HS-5 (cell line): ENCODE measurements around the gene SIRPD.

Experiments used
- DNase-seq: peaks from one replicate; pipeline ENCODE4 v3.0.0-alpha.2; 2012; ENCODE audit warnings: low read depth

The SIRPD gene

GRCh38 chr20:1494436-1494835, 63.1 kb downstream of the SIRPD start:
- DNase-seq: no peak

- DNase-seq: no peak
Observed at GRCh38 chr20:1493536-1493935, 64.0 kb downstream of the SIRPD start.

GRCh38 chr20:1491860-1492642, 65.5 kb downstream of the SIRPD start:
- DNase-seq: no peak

GRCh38 chr20:1491281-1491840, 66.1 kb downstream of the SIRPD start, which contains the start of gene SIRPB2:
Gene SIRPB2 (minus strand): TSS chr20:1491420. CDS start chr20:1491359, 61 bp downstream.
- no peak for DNase-seq

DNA sequence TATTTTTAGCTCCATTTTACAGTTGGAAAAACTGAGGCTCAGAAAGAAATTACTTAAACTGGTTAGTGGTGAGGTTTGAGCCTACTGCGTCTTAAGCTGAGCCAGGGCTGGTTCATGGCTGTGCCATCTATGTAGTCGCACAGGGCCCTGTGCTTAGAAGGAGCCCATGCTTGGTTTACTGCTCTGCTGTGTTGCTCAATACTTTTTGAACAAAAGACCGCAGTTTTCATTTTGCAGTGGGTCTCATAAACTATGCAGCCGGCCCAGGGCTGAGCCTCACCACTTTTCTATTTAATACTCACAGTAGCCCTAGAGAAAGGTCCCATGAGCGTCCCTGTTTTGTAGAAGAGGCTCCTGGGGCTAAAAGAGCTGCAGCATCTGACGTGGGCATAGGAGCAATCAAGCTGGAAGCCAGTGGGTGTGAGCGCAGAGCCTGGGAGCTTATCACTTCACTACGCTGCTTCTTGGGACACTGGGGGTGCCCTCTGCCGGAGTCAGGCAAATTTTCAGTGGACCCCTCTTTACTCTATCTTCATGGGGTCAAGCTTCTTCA, 66.8 kb downstream of the SIRPD start:
- no peak for DNase-seq

GRCh38 chr20:1489764-1490436, 67.6 kb downstream of the SIRPD start:
- DNase-seq: no peak

DNA sequence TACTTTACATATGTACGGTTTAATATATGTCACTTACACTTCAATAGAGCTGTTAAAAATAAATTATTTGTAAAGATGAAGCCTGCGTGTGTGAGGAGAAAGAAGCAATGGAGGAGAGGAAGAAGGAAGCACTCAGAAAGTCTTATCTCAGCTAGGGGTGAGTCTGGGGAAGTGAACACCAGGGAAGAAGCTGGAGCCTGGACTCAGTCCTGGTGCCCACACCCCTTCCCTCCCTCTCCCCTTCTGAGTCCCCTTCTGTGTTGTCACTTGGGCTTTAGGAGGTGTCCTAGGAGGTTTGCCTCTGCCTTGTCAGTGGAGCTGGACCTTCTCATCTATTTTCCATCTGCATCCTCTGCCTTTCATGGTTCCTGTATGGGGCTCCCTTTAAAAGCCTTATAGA, 68.2 kb downstream of the SIRPD start:
- DNase-seq: no peak

DNA sequence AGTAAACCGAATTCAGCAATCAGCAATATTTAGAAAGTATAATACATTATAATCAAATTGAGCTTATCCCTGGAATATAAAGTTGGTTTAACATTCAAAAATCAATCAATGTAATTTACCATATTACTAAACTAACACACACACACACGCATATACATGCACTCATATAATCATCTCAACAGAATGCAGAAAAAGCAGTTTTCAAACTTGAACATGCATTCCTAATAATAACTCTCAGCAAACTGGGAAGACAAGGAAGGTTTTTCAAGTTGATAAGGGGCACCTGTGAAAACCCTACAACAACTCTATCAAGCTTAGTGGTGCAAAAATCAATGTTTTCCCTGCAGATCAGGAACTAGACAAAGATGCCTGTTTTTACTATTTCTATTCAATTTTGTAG, 70.9 kb downstream of the SIRPD start:
- no peak for DNase-seq

DNA sequence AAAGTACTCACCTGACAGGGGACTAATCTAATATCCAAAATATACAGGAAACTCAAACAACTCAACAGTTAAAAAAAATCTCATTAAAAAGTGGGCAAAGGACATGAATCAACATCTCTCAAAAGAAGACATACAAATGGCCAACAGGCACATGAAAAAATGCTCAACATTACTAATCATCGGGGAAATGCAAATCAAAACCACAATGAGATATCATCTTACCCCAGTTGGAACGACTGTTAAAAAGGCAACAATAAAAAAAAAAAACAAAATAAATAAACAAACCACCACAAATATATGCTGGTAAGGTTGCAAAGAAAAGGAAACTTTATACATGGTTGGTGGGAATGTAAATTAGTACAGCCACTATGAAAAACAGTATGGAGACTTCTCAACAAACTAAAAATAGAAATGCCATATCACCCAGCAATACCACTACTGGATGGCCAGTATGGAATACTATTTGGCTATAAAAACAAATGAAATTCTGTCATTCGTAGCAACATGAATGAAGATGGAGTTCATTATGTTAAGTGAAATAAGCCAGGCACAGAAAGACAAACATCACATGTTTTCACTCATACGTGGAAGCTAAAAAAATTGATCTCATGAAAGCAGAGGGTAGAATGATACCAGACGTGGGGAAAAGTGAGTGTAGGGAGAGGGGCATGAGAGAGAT, 72.9 kb downstream of the SIRPD start:
- DNase-seq: no peak
